Spleen (tissue), 11 donors: ENCODE data around the gene IL12B. TPM values are rescaled to one million over a fixed set of nuclear protein-coding genes. Genes with fewer than 3 reads are reported as not detected.

Experiments used
- DNase-seq: peaks from one replicate; pipeline ENCODE4 v3.0.0-alpha.2; 2020
- H3K27ac ChIP-seq, 8 donors: fragments of 200-600 bp; sonication (generic) in 7 of 8; 1 replicate in 4 of 8; 2 replicates in 4 of 8; pipeline versions ENCODE4 v1.5.0 to v1.8.0; 2016 to 2021; ENCODE audit warnings: inconsistent platforms in 4 of 8, mild to moderate bottlenecking in 4 of 8, moderate library complexity in 1 of 8
- H3K27me3 ChIP-seq, 7 donors: fragments of 200-600 bp; sonication (generic) in 6 of 7; replicated peaks in 1 of 7; 1 replicate in 4 of 7; 2 replicates in 3 of 7; pipeline versions ENCODE4 v1.5.0 to v1.8.0; 2016 to 2021; ENCODE audit warnings: inconsistent platforms in 3 of 7, mild to moderate bottlenecking in 1 of 7
- H3K36me3 ChIP-seq, 6 donors: fragments of 200-600 bp; sonication (generic) in 5 of 6; 1 replicate in 4 of 6; 2 replicates in 2 of 6; pipeline versions ENCODE4 v1.5.0 to v1.8.0; 2016 to 2021; ENCODE audit warnings: inconsistent platforms in 2 of 6
- H3K4me1 ChIP-seq, 6 donors: fragments of 200-600 bp; sonication (generic) in 5 of 6; 1 replicate in 3 of 6; 2 replicates in 3 of 6; pipeline versions ENCODE4 v1.5.0 to v1.8.0; 2016 to 2021; ENCODE audit warnings: inconsistent platforms in 3 of 6
- H3K4me3 ChIP-seq, 8 donors: fragments of 200-600 bp; sonication (generic) in 7 of 8; 1 replicate in 4 of 8; 2 replicates in 4 of 8; pipeline versions ENCODE4 v1.5.0 to v1.8.0; 2016 to 2021; ENCODE audit warnings: inconsistent platforms in 4 of 8, mild to moderate bottlenecking in 4 of 8, moderate library complexity in 2 of 8
- H3K9me3 ChIP-seq, 8 donors: fragments of 200-600 bp; sonication (generic) in 7 of 8; 1 replicate in 4 of 8; 2 replicates in 4 of 8; pipeline versions ENCODE4 v1.5.0 to v1.8.0; 2016 to 2021; ENCODE audit warnings: inconsistent platforms in 4 of 8
- POLR2A ChIP-seq, 3 donors: fragments of 450-650 bp; IDR thresholded peaks; one replicate each; pipeline ENCODE4 v1.5.1; 2017; ENCODE audit warnings: antibody characterized with exemption in 3 of 3, mild to moderate bottlenecking in 1 of 3
- POLR2AphosphoS5 ChIP-seq, 3 donors: sonication (generic); formaldehyde crosslinking; IDR thresholded peaks; one replicate each; pipeline ENCODE4 v1.5.1; 2017; ENCODE audit warnings: antibody characterized with exemption in 3 of 3
- WGBS, 5 donors: extraction: QIAGEN DNeasy Blood & Tissue Kit in 3 of 5; methylation state at CpG; one replicate each; pipeline versions ENCODE4 v1.1.5 to v1.1.7; 2013 to 2018; 5-methylcytosine and 5-hydroxymethylcytosine counted together
- intact Hi-C: fragments of 100-400 bp; cut with DNase I; formaldehyde crosslinking; loops from one replicate; pipeline ENCODE4 v1.15.0; 2023; ENCODE audit warnings: low total_unique reads
- polyA plus RNA-seq, 3 donors: library from polyadenylated mRNA; stranded (reverse); fragments of 200-250 nt; gene quantifications; one replicate each; pipeline ENCODE4 v1.2.1, GENCODE V29; 2013
- total RNA-seq, 7 donors: library from RNA; depleted of rRNA in 3 of 7; stranded (reverse); fragments of >200 nt in 3 of 7; fragmentation: NEBNext Ultra II Directional in 4 of 7; extraction: Animal tissue kit (Norgen Biotek cat#: 25700) in 4 of 7; gene quantifications; one replicate each; pipeline versions ENCODE4 v1.1.0 to v1.2.1, GENCODE V29; 2016 to 2021
- TF ChIP-seq, protein P1 (sequence below), 11 experiments: fragments of 200-600 bp in 7 of 11; fragments of 450-650 bp in 4 of 11; sonication (generic) in 4 of 11; IDR thresholded peaks in 8 of 11; conservative IDR thresholded peaks in 3 of 11; 1 replicate in 7 of 11; 2 replicates in 4 of 11; pipeline versions ENCODE4 v1.4.0 to v1.8.0; 2016 to 2021; ENCODE audit warnings: antibody characterized with exemption in 11 of 11, inconsistent platforms in 4 of 11, mild to moderate bottlenecking in 1 of 11
- donor health status: healthy with polysubstance abuse.
- donor health status: DM: no; HTN: no; CAD: no; lungs with moderate emphysema.
- donor health status: DM: no; HTN: no; CAD: no.
- donor health status: Bipolar disorder and iron deficiency.
- donor health status: healthy.
- donor health status: DM: no; HTN: no; CAD: no.
- donor health status: DM: yes; HTN: yes; CAD: no.

IL12B gene
- total and polyA plus RNA-seq, 10 donors, result 0.06 to 0.29 (median 0.15) TPM; not detected in 6

DNA sequence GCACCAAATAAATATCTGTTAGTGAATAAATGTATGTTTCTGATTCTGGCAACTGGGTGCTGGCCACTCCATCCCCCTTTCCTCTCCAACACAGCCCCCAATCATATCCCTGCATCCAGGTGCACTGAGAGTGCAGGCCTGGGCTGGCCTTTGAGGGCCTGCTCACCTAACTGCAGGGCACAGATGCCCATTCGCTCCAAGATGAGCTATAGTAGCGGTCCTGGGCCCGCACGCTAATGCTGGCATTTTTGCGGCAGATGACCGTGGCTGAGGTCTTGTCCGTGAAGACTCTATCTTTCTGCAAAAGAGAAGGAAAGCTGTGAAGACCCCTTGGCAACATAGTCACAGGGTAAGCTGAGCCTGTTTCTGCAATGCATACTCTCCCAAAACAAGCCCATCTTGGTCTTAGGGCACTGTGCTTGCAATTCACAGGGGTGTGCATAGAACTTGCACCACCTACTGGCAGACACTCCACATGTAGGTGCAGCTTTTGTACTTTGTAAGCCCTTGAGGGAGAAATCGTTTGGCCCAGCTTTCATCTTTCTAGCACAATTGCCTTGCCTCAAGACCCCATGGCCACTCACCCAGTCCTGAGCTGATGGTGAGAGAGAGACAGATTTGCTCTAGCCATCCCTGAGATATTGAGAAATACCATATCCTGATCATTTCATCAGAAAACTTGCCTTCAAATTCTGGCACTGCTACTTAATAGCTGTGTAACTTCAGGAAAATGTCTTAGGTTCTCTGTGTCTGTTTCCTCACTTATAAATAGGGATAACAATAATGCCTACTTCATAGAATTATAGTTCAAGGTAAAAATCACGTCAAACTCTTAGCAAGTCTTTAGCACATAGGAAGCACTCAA, 13.5 kb downstream of the IL12B start:
- no peaks in the 10 kb centered on the region for H3K36me3 ChIP-seq
- H3K27me3 ChIP-seq, result peaks cover 0 to 12% (median 0%) of the 10 kb centered on the region in 7 donors
- no peak overlapping the region for H3K27ac ChIP-seq
- DNase-seq, result no peak
- H3K4me3 ChIP-seq, result no peak overlapping the region
- intact Hi-C loops, result no loop called here
- H3K4me1 ChIP-seq, result no peaks in the 10 kb centered on the region
- TF ChIP-seq, protein P1, sequence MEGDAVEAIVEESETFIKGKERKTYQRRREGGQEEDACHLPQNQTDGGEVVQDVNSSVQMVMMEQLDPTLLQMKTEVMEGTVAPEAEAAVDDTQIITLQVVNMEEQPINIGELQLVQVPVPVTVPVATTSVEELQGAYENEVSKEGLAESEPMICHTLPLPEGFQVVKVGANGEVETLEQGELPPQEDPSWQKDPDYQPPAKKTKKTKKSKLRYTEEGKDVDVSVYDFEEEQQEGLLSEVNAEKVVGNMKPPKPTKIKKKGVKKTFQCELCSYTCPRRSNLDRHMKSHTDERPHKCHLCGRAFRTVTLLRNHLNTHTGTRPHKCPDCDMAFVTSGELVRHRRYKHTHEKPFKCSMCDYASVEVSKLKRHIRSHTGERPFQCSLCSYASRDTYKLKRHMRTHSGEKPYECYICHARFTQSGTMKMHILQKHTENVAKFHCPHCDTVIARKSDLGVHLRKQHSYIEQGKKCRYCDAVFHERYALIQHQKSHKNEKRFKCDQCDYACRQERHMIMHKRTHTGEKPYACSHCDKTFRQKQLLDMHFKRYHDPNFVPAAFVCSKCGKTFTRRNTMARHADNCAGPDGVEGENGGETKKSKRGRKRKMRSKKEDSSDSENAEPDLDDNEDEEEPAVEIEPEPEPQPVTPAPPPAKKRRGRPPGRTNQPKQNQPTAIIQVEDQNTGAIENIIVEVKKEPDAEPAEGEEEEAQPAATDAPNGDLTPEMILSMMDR (IDR thresholded peaks at IDR 0.05 in 8 of 11, conservative IDR thresholded peaks at IDR 0.05 in 3 of 11), result peak in 9 of 11 experiments; percentile 20 to 56 (median 43)
- no peak for TF ChIP-seq POLR2AphosphoS5 (IDR thresholded peaks at IDR 0.05)
- 79 to 85% (median 83%) methylated on average over 7 to 9 of the region's 9 CpGs for WGBS, 5 donors
- no peaks in the 10 kb centered on the region for H3K9me3 ChIP-seq

DNA sequence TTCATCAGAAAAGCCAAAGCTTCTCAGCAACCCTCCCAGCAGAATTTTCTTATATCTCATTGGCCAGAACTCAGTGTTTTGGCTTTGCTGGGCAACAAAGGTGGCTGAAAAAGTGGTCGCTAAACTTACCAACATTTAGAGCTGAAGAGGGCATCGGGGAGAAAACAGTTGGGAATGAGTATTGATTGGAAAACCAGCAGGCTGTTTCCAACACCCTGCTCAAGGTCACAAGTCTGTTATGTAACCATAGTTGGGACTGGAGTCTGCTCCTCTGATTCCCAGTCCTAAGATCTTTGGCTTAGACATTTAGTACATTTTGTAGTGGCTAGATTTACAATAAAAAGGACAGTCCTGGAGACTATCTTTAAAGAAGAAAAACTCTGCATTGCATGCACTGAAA, 17.1 kb downstream of the IL12B start:
- no peak overlapping the region for H3K4me3 ChIP-seq
- peaks cover 0 to 33% (median 0%) of the 10 kb centered on the region in 7 donors for H3K27me3 ChIP-seq
- no peak overlapping the region for H3K27ac ChIP-seq
- no peak for DNase-seq
- H3K4me1 ChIP-seq, result peaks cover 0 to 17% (median 12%) of the 10 kb centered on the region in 6 donors
- H3K36me3 ChIP-seq, result no peaks in the 10 kb centered on the region
- H3K9me3 ChIP-seq, result no peaks in the 10 kb centered on the region
- intact Hi-C loops, result no loop called here
- 89 to 96% (median 94%) methylated on average over 2 of the region's 2 CpGs for WGBS, 5 donors
- TF ChIP-seq, protein P1 (IDR thresholded peaks at IDR 0.05 in 8 of 11, conservative IDR thresholded peaks at IDR 0.05 in 3 of 11), result no peak
- TF ChIP-seq POLR2A (IDR thresholded peaks at IDR 0.05) (no peak), POLR2AphosphoS5 (IDR thresholded peaks at IDR 0.05) (no peak)

DNA sequence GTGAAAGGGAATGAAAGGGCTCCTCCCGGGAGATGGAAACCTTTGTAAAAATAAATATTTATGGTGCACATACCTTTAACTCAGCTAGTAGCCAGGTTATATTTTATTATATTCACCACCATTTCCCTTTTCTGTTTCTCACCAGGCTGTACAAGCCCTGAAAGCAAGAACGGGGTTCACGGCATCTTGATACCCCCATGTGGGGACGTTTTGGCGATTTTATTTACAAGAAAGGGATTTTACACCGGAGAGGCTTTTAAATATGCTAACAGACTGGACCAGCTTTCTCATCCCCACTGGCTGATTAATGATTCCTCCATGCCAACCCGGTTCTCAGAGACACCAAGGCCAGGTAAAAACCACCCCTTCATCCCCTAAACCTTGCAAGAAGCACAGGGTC, 19.2 kb downstream of the IL12B start:
- intact Hi-C loops, result no loop called here
- no peak for DNase-seq
- no peaks in the 10 kb centered on the region for H3K9me3 ChIP-seq
- TF ChIP-seq POLR2A (IDR thresholded peaks at IDR 0.05) (no peak), POLR2AphosphoS5 (IDR thresholded peaks at IDR 0.05) (no peak)
- TF ChIP-seq, protein P1 (IDR thresholded peaks at IDR 0.05 in 8 of 11, conservative IDR thresholded peaks at IDR 0.05 in 3 of 11), result no peak
- H3K27me3 ChIP-seq, result peaks cover 0 to 33% (median 0%) of the 10 kb centered on the region in 7 donors
- peak overlapping the region in 2 of 8 donors; percentile 14 to 50 for H3K4me3 ChIP-seq
- H3K36me3 ChIP-seq, result no peaks in the 10 kb centered on the region
- peaks cover 0 to 17% (median 12%) of the 10 kb centered on the region in 6 donors for H3K4me1 ChIP-seq
- WGBS, 5 donors, result 45 to 62% (median 59%) methylated on average over 7 of the region's 7 CpGs
- no peak overlapping the region for H3K27ac ChIP-seq

DNA sequence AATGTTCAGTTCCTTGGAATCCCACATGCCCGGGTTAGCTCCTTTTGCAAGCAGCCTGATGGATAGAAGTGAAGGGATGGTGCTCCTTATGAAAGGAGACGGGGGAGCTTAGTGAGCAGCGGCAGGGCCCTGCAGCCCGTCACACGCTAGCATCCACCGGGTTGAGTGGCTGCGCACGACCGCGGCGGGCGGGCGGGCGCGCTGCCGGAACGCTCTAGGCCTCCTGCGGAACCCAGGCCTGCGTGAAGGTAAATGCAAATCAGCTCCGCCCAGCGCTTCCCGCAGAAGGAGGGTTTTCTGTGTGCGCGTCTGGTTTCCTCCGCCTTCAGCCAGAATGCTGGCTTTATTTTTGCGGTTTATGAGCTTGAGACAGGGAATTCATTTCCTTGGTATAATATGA, 19.8 kb downstream of the IL12B start:
- H3K36me3 ChIP-seq, result no peaks in the 10 kb centered on the region
- 2 to 6% (median 5%) methylated on average over 5 to 26 of the region's 26 CpGs for WGBS, 5 donors
- H3K4me1 ChIP-seq, result peaks cover 0 to 17% (median 12%) of the 10 kb centered on the region in 6 donors
- TF ChIP-seq, protein P1 (IDR thresholded peaks at IDR 0.05 in 8 of 11, conservative IDR thresholded peaks at IDR 0.05 in 3 of 11), result no peak
- TF ChIP-seq POLR2AphosphoS5 (IDR thresholded peaks at IDR 0.05) (no peak), POLR2A (IDR thresholded peaks at IDR 0.05) (no peak)
- intact Hi-C loops, result no loop called here
- peaks cover 0 to 33% (median 0%) of the 10 kb centered on the region in 7 donors for H3K27me3 ChIP-seq
- H3K4me3 ChIP-seq, result peak overlapping the region in 3 of 8 donors; percentile 4 to 50 (median 14)
- H3K27ac ChIP-seq, result no peak overlapping the region
- peak; percentile 80 for DNase-seq
- no peaks in the 10 kb centered on the region for H3K9me3 ChIP-seq
